Memory B cell (primary cell): ENCODE measurements around the gene MYL5.

ENCODE experiments used
- ATAC-seq: fragments of 150-1000 bp; cut with Tn5 transposase; 2 replicates; pipeline ENCODE4 v1.10.0; 2021; ENCODE audit warnings: low read depth, mild to moderate bottlenecking, moderate library complexity
- DNase-seq, 2 donors: peaks; one replicate each; pipeline ENCODE4 v3.0.0; 2022; ENCODE audit warnings: low spot score in 2 of 2
- H3K27ac Mint-ChIP-seq: one replicate; pipeline ENCODE4 v1.8.0; 2022; ENCODE audit warnings: mild to moderate bottlenecking, moderate library complexity, mixed read lengths
- H3K27me3 Mint-ChIP-seq: one replicate; pipeline ENCODE4 v1.8.0; 2022; ENCODE audit warnings: mixed read lengths
- H3K36me3 Mint-ChIP-seq: one replicate; pipeline ENCODE4 v1.8.0; 2022; ENCODE audit warnings: mild to moderate bottlenecking, mixed read lengths
- H3K4me1 Mint-ChIP-seq: one replicate; pipeline ENCODE4 v1.8.0; 2022; ENCODE audit warnings: mixed read lengths
- H3K4me3 Mint-ChIP-seq: one replicate; pipeline ENCODE4 v1.8.0; 2022; ENCODE audit warnings: mild to moderate bottlenecking, moderate library complexity, mixed read lengths
- H3K9me3 Mint-ChIP-seq: one replicate; pipeline ENCODE4 v1.8.0; 2022; ENCODE audit warnings: mixed read lengths

The MYL5 gene

GRCh38 chr4:657834-658667, 16.3 kb upstream of the MYL5 start:
- H3K9me3 Mint-ChIP-seq, result peaks cover 4% of the 10 kb centered on the region
- no peak for DNase-seq
- peaks cover 10% of the 10 kb centered on the region for H3K36me3 Mint-ChIP-seq
- H3K27ac Mint-ChIP-seq, result no peak overlapping the region
- no peak overlapping the region for H3K4me3 Mint-ChIP-seq
- no peak for ATAC-seq
- peaks cover under 1% of the 10 kb centered on the region for H3K4me1 Mint-ChIP-seq
- H3K27me3 Mint-ChIP-seq, result no peaks in the 10 kb centered on the region

DNA sequence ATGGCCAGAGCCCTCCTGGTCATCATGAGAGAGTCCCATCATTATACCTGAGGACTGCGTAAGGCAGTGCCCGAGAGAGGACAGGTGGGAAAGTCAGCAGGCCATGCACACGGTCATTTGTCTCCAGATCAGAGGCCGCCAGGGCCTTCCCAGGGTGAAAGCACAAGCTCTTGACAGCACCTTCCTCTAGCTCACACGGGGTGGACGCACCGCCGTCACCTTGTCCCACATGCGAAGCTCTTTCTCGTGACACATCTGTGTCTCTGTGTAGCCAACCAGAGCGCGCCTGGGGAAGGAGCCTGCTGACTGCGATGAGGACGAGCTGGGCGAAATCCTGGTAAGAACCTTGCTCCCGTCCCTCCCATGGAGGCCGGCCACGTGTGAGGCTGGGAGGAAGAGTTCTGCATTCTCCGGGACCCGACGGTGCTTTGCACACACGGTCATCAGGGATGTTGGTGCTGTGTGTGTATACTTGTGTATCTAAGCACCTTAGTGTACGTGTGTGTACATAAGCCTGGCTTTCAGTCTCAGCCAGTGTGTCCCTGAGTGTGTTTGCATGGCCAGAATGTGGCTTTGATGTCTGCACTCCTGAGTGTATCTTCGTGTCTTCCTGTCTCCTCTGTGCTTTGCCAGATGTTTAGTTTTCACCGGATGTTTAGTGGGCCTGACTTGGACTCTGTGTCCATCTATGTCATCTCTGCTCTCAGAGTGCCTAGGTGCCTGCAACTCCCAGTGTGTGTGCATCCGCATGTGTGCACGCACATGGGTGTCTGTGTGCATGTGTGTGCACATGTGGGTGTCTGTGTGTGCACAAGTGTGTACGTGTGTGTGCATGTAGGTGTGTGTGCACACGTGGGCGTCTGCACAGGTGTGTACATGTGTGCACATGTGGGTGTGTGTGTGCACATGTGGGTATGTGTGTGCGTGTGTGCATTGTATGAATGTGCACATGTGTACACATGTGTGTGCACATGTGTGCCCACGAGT, 15.4 kb upstream of the MYL5 start:
- Mint-ChIP-seq H3K9me3 (peaks cover 4% of the 10 kb centered on the region), H3K27me3 (no peaks in the 10 kb centered on the region), H3K4me1 (peaks cover 2% of the 10 kb centered on the region), H3K36me3 (peaks cover 10% of the 10 kb centered on the region), H3K4me3 (no peak overlapping the region), H3K27ac (no peak overlapping the region)
- DNase-seq (no peak), ATAC-seq (no peak)

DNA sequence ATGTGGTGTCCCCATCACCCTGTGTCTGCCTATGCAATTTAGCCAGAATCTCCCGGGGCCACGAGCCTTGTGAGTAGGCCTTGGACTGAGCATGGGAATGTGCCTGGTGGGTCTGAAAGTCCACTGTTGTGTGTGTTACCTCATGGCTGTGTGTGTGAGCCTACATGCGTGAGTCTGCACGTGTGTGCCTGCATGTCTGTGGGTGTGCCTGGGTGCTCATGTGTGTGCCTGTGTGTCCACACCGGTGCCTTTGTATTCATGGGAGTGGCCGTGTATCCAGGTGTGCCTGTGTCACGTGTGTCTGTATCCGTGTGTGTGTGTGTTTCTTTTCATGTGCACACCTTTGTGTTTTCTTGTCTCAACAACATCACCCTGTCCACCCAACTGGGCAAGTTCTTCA, 14.5 kb upstream of the MYL5 start:
- Mint-ChIP-seq H3K4me3 (no peak overlapping the region), H3K27ac (no peak overlapping the region), H3K9me3 (peaks cover 4% of the 10 kb centered on the region), H3K36me3 (peaks cover 10% of the 10 kb centered on the region), H3K27me3 (no peaks in the 10 kb centered on the region), H3K4me1 (peaks cover 5% of the 10 kb centered on the region)
- no peak for DNase-seq
- no peak for ATAC-seq

- DNase-seq (no peak), ATAC-seq (no peak)
- Mint-ChIP-seq H3K9me3 (peaks cover 4% of the 10 kb centered on the region), H3K27me3 (no peaks in the 10 kb centered on the region), H3K4me3 (no peak overlapping the region), H3K27ac (no peak overlapping the region), H3K4me1 (peaks cover 5% of the 10 kb centered on the region), H3K36me3 (peaks cover 10% of the 10 kb centered on the region)
Observed at GRCh38 chr4:660401-660800, 13.9 kb upstream of the MYL5 start.

- peaks cover 10% of the 10 kb centered on the region for H3K36me3 Mint-ChIP-seq
- no peak overlapping the region for H3K4me3 Mint-ChIP-seq
- DNase-seq (no peak), ATAC-seq (no peak)
- peaks cover 4% of the 10 kb centered on the region for H3K9me3 Mint-ChIP-seq
- H3K27me3 Mint-ChIP-seq, result no peaks in the 10 kb centered on the region
- H3K27ac Mint-ChIP-seq, result no peak overlapping the region
- H3K4me1 Mint-ChIP-seq, result peaks cover 5% of the 10 kb centered on the region
Observed at GRCh38 chr4:661231-661630, 13.1 kb upstream of the MYL5 start.

GRCh38 chr4:661881-662761, 12.2 kb upstream of the MYL5 start:
- DNase-seq (no peak), ATAC-seq (no peak)
- peak overlapping the region; percentile 81 for H3K27ac Mint-ChIP-seq
- H3K9me3 Mint-ChIP-seq, result peaks cover 4% of the 10 kb centered on the region
- no peaks in the 10 kb centered on the region for H3K27me3 Mint-ChIP-seq
- peaks cover 10% of the 10 kb centered on the region for H3K36me3 Mint-ChIP-seq
- H3K4me3 Mint-ChIP-seq, result peak overlapping the region; percentile 85
- H3K4me1 Mint-ChIP-seq, result peaks cover 5% of the 10 kb centered on the region

GRCh38 chr4:663046-663437, 11.3 kb upstream of the MYL5 start:
- no peak for DNase-seq
- peaks cover 5% of the 10 kb centered on the region for H3K4me1 Mint-ChIP-seq
- peaks cover 4% of the 10 kb centered on the region for H3K9me3 Mint-ChIP-seq
- ATAC-seq, result no peak
- peaks cover 10% of the 10 kb centered on the region for H3K36me3 Mint-ChIP-seq
- H3K27ac Mint-ChIP-seq, result peak overlapping the region; percentile 81
- peak overlapping the region; percentile 85 for H3K4me3 Mint-ChIP-seq
- no peaks in the 10 kb centered on the region for H3K27me3 Mint-ChIP-seq

DNA sequence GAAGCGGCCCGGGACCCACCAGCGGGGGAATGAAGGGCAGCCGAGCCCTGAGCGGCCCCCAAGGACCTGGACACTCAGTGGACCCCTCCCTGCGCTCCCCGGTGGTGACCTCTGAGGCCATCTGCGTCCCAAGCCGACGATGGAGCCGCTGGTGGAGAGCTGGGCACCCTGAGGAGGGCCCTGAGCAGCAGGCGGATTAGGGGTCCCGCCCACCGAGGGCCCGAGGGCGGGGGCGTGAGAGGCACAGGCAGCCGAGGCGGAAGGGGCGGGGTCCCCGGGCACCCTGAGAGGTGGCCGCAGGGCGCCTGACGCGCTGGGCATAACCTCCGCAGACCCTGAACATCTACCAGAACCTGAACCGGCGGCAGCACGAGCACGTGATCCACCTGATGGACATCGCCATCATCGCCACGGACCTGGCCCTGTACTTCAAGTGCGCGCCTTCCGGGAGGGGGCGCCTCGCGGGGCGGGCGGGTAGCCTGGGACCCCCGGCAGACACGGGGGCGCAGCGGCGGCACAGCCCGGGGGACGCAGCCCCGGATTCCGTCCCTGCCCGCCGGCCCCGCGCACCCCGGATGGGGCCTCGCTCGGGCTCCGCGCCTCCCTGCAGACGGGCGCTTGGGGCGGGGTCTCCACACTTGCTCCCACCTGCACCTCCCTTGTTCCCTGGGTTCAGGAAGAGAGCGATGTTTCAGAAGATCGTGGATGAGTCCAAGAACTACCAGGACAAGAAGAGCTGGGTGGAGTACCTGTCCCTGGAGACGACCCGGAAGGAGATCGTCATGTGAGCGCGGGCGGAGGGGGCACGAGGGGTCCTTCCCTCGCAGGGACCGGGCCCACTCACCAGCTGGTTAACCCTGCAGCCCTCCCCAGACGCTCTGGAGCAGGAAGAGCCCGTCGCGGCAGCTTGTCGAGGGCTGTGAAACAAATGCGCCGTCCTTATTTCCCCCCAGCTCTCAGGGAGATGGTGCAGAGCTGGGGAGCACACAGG, 10.6 kb upstream of the MYL5 start:
- Mint-ChIP-seq H3K36me3 (peaks cover 10% of the 10 kb centered on the region), H3K4me3 (peak overlapping the region; percentile 86), H3K9me3 (peaks cover 4% of the 10 kb centered on the region), H3K27ac (peak overlapping the region; percentile 81), H3K4me1 (peaks cover 5% of the 10 kb centered on the region), H3K27me3 (no peaks in the 10 kb centered on the region)
- DNase-seq (peak; percentile 49 to 58), ATAC-seq (peak; percentile 90)

DNA sequence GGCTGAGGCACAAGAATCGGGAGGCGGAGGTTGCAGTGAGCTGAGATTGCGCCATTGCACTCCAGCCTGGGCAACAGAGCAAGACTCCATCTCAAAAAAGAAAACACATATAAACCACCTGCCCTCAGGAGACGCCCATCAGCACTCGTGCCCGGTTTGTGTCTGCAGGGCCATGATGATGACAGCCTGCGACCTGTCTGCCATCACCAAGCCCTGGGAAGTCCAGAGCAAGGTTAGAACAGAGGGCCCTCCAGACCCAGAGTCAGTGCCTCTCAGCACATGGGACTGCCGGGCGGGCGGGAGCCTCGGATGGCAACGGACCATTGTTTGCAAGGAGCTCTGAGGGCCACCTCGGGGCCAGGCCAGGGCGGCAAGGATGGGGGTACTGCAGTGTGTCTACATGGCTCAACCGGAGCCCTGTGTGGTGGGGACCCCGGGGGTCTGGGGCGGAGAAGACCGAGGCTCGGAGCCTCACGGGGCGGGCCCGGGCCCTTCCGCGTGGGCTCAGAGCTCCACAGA, 9.6 kb upstream of the MYL5 start:
- H3K4me1 Mint-ChIP-seq, result peaks cover 5% of the 10 kb centered on the region
- H3K36me3 Mint-ChIP-seq, result peaks cover 10% of the 10 kb centered on the region
- no peak overlapping the region for H3K27ac Mint-ChIP-seq
- DNase-seq (no peak), ATAC-seq (no peak)
- H3K27me3 Mint-ChIP-seq, result no peaks in the 10 kb centered on the region
- peak overlapping the region; percentile 61 for H3K4me3 Mint-ChIP-seq
- H3K9me3 Mint-ChIP-seq, result peaks cover 4% of the 10 kb centered on the region

GRCh38 chr4:665381-665750, 9.0 kb upstream of the MYL5 start:
- Mint-ChIP-seq H3K4me1 (peaks cover 5% of the 10 kb centered on the region), H3K9me3 (peaks cover 4% of the 10 kb centered on the region), H3K36me3 (peaks cover 6% of the 10 kb centered on the region), H3K27me3 (no peaks in the 10 kb centered on the region), H3K4me3 (peak overlapping the region; percentile 61), H3K27ac (no peak overlapping the region)
- ATAC-seq (no peak), DNase-seq (no peak)

- Mint-ChIP-seq H3K9me3 (peaks cover under 1% of the 10 kb centered on the region), H3K36me3 (peaks cover 7% of the 10 kb centered on the region), H3K4me1 (peaks cover 5% of the 10 kb centered on the region), H3K27me3 (no peaks in the 10 kb centered on the region), H3K27ac (no peak overlapping the region), H3K4me3 (no peak overlapping the region)
- ATAC-seq (no peak), DNase-seq (no peak)
Observed at GRCh38 chr4:665751-666435, 8.4 kb upstream of the MYL5 start.

DNA sequence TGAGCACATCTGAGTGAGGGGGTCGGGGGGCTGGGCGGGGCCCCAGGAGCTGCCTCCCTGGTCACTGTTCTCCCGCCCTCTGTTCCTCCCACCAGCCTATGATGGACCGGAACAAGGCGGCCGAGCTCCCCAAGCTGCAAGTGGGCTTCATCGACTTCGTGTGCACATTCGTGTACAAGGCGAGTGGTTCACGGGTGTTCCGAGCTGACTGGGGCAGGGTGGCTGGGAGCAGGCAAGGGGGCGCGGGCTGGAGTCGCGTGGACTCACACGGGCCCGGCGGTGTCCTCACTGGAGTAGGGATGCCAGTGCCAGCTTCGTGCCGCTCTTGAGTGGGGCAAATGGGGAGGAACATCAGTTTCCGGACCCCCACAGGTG, 7.9 kb upstream of the MYL5 start:
- Mint-ChIP-seq H3K36me3 (peaks cover 6% of the 10 kb centered on the region), H3K27ac (no peak overlapping the region), H3K4me1 (peaks cover 5% of the 10 kb centered on the region), H3K9me3 (no peaks in the 10 kb centered on the region), H3K4me3 (no peak overlapping the region), H3K27me3 (no peaks in the 10 kb centered on the region)
- ATAC-seq (no peak), DNase-seq (no peak)
